ENCODE results near the gene PTPRT.

DNA sequence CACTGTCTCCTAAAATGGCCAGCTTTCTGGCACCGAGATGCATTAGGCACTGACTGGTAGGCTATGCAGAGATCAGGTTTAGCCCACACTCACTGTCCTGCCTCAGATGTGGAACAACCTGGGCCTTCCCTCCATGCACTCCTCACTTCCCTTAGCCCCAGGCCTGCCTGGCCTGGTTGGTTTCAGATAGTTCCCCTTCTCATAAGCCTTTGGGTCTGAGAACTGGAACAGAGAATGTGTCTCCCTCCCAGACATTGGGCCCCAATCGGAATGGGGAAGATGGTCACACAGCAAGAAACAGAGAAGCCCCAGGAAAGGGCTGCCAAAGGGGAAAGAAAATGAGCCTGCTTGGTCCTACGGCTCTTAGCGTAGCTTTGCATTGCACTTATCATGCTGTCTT is 809.4 kb downstream of the PTPRT start:
- TF ChIP-seq EP300 (IDR thresholded peaks at IDR 0.05) (no peak), CTCF (IDR thresholded peaks at IDR 0.05) (no peak)

All from ovary (tissue), 3 donors.